Keratinocyte (primary cell): Measurements from ENCODE around the gene FAM161A. TPM values are rescaled to one million over a fixed set of nuclear protein-coding genes. Genes with fewer than 3 reads are reported as not detected.

Experiments used
- DNase-seq: peaks from one replicate; pipeline ENCODE4 v3.0.0-alpha.2; 2011; ENCODE audit warnings: low read depth, missing footprints, low spot score
- FAIRE-seq: peaks from 2 replicates; lab custom pipeline; 2011; peaks lifted over from hg19 to GRCh38; lab: Jason Lieb, UNC
- H2AFZ ChIP-seq: 2 replicates; pipeline ENCODE4 v1.6.0; 2012; ENCODE audit warnings: low read length, control low read depth, inconsistent platforms; ENCODE audit not compliant: control insufficient read depth
- H3K27ac ChIP-seq: 2 replicates; pipeline ENCODE4 v1.5.1; 2011; ENCODE audit warnings: low read length; ENCODE audit not compliant: control insufficient read depth, insufficient read depth
- H3K27me3 ChIP-seq: 3 replicates; pipeline ENCODE4 v1.6.0; 2011; ENCODE audit warnings: low read length; ENCODE audit not compliant: control insufficient read depth, insufficient read depth; ENCODE audit errors: extremely low read depth
- H3K36me3 ChIP-seq, 2 experiments: 2 replicates in 1 of 2; 3 replicates in 1 of 2; pipeline ENCODE4 v1.5.1; 2011; ENCODE audit warnings: low read length in 2 of 2, mild to moderate bottlenecking in 1 of 2; ENCODE audit not compliant: control insufficient read depth in 2 of 2, insufficient read depth in 2 of 2; ENCODE audit errors: extremely low read depth in 1 of 2
- H3K4me1 ChIP-seq: 3 replicates; pipeline ENCODE4 v1.5.1; 2011; ENCODE audit warnings: low read length; ENCODE audit not compliant: control insufficient read depth, insufficient read depth; ENCODE audit errors: extremely low read depth
- H3K4me2 ChIP-seq: 3 replicates; pipeline ENCODE4 v1.6.0; 2011; ENCODE audit warnings: low read depth, low read length; ENCODE audit not compliant: control insufficient read depth, insufficient read depth; ENCODE audit errors: extremely low read depth
- H3K4me3 ChIP-seq, 3 experiments: fragments of 200-600 bp in 1 of 3; sonication (generic) in 1 of 3; 2 replicates in 2 of 3; 3 replicates in 1 of 3; pipeline ENCODE4 v1.5.1; 2011 to 2016; ENCODE audit warnings: low read length in 3 of 3, mild to moderate bottlenecking in 3 of 3, control low read depth in 2 of 3, inconsistent platforms in 1 of 3, low read depth in 1 of 3, mixed read lengths in 1 of 3, mixed run types in 1 of 3, moderate library complexity in 1 of 3; ENCODE audit not compliant: control insufficient read depth in 2 of 3, insufficient read depth in 2 of 3; ENCODE audit errors: extremely low read depth in 1 of 3
- H3K79me2 ChIP-seq: 2 replicates; pipeline ENCODE4 v1.6.0; 2012; ENCODE audit warnings: low read length; ENCODE audit not compliant: control insufficient read depth, insufficient read depth
- H3K9ac ChIP-seq: 3 replicates; pipeline ENCODE4 v1.6.0; 2011; ENCODE audit warnings: low read length; ENCODE audit not compliant: control insufficient read depth, insufficient read depth; ENCODE audit errors: extremely low read depth
- H3K9me1 ChIP-seq: 3 replicates; pipeline ENCODE4 v1.6.0; 2011; ENCODE audit warnings: low read length; ENCODE audit not compliant: control insufficient read depth, insufficient read depth; ENCODE audit errors: extremely low read depth
- H3K9me3 ChIP-seq: 2 replicates; pipeline ENCODE4 v1.5.1; 2012; ENCODE audit warnings: low read depth, low read length; ENCODE audit not compliant: control insufficient read depth
- H4K20me1 ChIP-seq: 3 replicates; pipeline ENCODE4 v1.6.0; 2011; ENCODE audit warnings: low read length; ENCODE audit not compliant: control insufficient read depth, insufficient read depth; ENCODE audit errors: extremely low read depth
- EZH2 ChIP-seq: IDR thresholded peaks from one replicate; pipeline ENCODE4 v1.6.1; 2012; ENCODE audit warnings: inconsistent platforms, mild to moderate bottlenecking, low read length, moderate library complexity
- dilution Hi-C: fragments of 300-500 bp; cut with MboI; formaldehyde crosslinking; loops from one replicate; pipeline ENCODE4 v1.7.0; 2020; ENCODE audit warnings: low sequenced_read_pairs; ENCODE audit not compliant: extremely low pct_ligation_motif_present
- polyA plus RNA-seq, 5 experiments: library from polyadenylated mRNA; depleted of rRNA in 3 of 5; stranded (reverse) in 3 of 5; stranded (forward) in 1 of 5; unstranded in 1 of 5; fragments of >200 nt; gene quantifications; 1 replicate in 1 of 5; 2 replicates in 3 of 5; 3 replicates in 1 of 5; pipeline versions ENCODE4 v1.2.1 to v1.2.3, GENCODE V29; 2011 to 2012; ENCODE audit warnings: missing spikeins in 2 of 5, low read depth in 1 of 5, low replicate concordance in 1 of 5
- TF ChIP-seq, protein P1 (sequence below), 3 experiments: IDR thresholded peaks in 1 of 3; conservative IDR thresholded peaks in 1 of 3; optimal IDR thresholded peaks in 1 of 3; 2 replicates in 2 of 3; 3 replicates in 1 of 3; pipeline versions ENCODE3 to v1.5.1; 2011; ENCODE audit warnings: low read length in 3 of 3, mild to moderate bottlenecking in 3 of 3, moderate library complexity in 2 of 3, control low read depth in 1 of 3, inconsistent platforms in 1 of 3; ENCODE audit not compliant: insufficient read depth in 2 of 3; ENCODE audit errors: extremely low read depth in 1 of 3

Gene FAM161A
- polyA plus RNA-seq, 1 donor (not counting 4 experiments of a cell fraction or from before 2014, with no cell fraction given) = 2.1 TPM

DNA sequence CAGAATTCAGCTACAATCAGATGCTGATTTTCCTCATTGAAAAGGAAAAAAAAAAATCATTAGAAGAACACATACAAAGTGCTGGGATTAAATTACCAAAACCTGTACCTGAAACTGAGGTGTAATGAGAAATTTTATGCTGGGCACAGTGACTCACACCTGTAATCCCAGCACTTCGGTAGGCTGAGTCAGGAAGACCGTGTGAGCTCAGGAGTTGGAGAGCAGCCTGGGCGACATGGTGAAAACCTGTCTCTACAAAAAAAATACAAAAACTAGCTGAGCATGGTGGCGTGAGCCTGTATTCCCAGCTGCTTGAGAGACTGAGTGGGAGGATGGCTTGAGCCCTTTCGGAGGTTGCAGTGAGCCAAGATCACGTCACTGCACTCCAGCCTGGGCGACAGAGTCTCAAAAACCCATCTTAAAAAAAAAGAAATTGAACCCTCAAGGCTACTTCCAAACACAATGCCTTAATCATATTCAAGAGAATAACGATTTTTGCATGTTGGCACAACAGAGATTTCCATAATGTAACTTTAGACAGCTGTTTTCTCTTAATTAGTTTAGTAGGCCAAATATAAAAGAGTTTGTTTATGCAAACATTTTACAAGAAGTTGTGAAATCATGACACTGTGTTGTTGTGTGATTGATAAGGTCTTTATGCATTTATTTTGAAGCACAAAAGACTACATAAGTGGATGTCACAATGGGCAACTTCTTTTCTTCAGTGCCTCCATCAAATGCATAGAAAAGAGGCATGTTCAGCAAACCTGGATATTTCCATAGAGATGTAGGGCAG, 63.9 kb downstream of the FAM161A start:
- no peak overlapping the region for H3K4me3 ChIP-seq
- no peaks in the 10 kb centered on the region for H3K79me2 ChIP-seq
- H3K9me1 ChIP-seq = no peaks in the 10 kb centered on the region
- FAIRE-seq (no peak), DNase-seq (no peak)
- no peaks in the 10 kb centered on the region for H3K4me1 ChIP-seq
- no peaks in the 10 kb centered on the region for H4K20me1 ChIP-seq
- H3K9me3 ChIP-seq = no peaks in the 10 kb centered on the region
- no peaks in the 10 kb centered on the region for H3K36me3 ChIP-seq
- no peak overlapping the region for H3K9ac ChIP-seq
- H3K4me2 ChIP-seq = no peak overlapping the region
- dilution Hi-C loops = no loop called here
- no peaks in the 10 kb centered on the region for H3K27me3 ChIP-seq
- no peak overlapping the region for H3K27ac ChIP-seq
- no peak overlapping the region for H2AFZ ChIP-seq
- no peak for TF ChIP-seq EZH2
- TF ChIP-seq, protein P1, sequence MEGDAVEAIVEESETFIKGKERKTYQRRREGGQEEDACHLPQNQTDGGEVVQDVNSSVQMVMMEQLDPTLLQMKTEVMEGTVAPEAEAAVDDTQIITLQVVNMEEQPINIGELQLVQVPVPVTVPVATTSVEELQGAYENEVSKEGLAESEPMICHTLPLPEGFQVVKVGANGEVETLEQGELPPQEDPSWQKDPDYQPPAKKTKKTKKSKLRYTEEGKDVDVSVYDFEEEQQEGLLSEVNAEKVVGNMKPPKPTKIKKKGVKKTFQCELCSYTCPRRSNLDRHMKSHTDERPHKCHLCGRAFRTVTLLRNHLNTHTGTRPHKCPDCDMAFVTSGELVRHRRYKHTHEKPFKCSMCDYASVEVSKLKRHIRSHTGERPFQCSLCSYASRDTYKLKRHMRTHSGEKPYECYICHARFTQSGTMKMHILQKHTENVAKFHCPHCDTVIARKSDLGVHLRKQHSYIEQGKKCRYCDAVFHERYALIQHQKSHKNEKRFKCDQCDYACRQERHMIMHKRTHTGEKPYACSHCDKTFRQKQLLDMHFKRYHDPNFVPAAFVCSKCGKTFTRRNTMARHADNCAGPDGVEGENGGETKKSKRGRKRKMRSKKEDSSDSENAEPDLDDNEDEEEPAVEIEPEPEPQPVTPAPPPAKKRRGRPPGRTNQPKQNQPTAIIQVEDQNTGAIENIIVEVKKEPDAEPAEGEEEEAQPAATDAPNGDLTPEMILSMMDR (optimal IDR thresholded peaks at IDR 0.05 in 1 of 3, IDR thresholded peaks at IDR 0.05 in 1 of 3, conservative IDR thresholded peaks at IDR 0.05 in 1 of 3; ENCODE audit: extremely low read depth in 1 of 3, insufficient read depth in 2 of 3, low read length in 3 of 3) = no peak

DNA sequence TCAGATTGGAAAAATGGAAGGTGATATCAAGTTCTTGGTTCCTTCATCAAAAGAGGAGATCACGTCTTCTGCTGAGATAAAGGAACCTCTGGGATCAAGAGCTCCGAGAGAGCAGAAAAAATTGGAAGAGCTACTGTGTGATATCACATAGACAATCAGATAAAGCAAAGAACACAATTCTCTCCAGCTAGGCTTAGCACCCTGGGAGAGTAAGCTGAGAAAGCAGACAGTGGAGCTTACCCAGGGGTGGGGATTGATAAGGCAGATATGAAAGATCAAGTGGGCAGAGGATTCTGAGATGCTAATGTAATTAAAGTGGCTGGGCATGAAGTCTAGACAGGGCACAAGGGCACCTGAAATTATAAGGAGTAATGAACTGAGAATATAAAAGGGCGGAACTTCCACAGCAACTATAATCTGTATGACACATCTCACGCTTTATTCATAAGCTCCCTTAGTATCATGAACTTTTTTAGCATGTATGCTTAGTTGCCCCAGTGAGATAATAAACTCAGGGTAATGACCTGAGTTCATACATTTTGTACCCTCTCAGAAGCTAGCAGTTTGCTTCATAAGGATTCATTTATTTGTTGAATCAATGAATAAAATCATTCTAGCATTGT, 65.8 kb downstream of the FAM161A start:
- FAIRE-seq = no peak
- H3K9me3 ChIP-seq = no peaks in the 10 kb centered on the region

More for the DNA sequence above, 65.8 kb downstream of the FAM161A start:
- H3K27ac ChIP-seq = no peak overlapping the region
- H3K36me3 ChIP-seq = no peaks in the 10 kb centered on the region
- no peak overlapping the region for H3K4me2 ChIP-seq
- H4K20me1 ChIP-seq = no peaks in the 10 kb centered on the region
- DNase-seq = no peak
- dilution Hi-C loops = no loop called here
- TF ChIP-seq EZH2 = no peak
- TF ChIP-seq, protein P1 (optimal IDR thresholded peaks at IDR 0.05 in 1 of 3, IDR thresholded peaks at IDR 0.05 in 1 of 3, conservative IDR thresholded peaks at IDR 0.05 in 1 of 3; ENCODE audit: extremely low read depth in 1 of 3, insufficient read depth in 2 of 3, low read length in 3 of 3) = no peak
- H3K4me3 ChIP-seq = no peak overlapping the region
- no peak overlapping the region for H2AFZ ChIP-seq
- no peaks in the 10 kb centered on the region for H3K9me1 ChIP-seq
- H3K27me3 ChIP-seq = no peaks in the 10 kb centered on the region
- H3K9ac ChIP-seq = no peak overlapping the region
- no peaks in the 10 kb centered on the region for H3K4me1 ChIP-seq
- H3K79me2 ChIP-seq = no peaks in the 10 kb centered on the region
